Vagina (tissue), 2 donors: ENCODE measurements around the gene ABLIM1.

Experiments used
- CTCF ChIP-seq, 3 experiments: fragments of 450-650 bp in 2 of 3; fragments of 200-600 bp in 1 of 3; sonication (generic) in 1 of 3; IDR thresholded peaks; one replicate each; pipeline ENCODE4 v1.5.1; 2017 to 2019; ENCODE audit warnings: antibody characterized with exemption in 3 of 3, mild to moderate bottlenecking in 2 of 3, moderate library complexity in 2 of 3
- POLR2A ChIP-seq, 2 donors: fragments of 450-650 bp; IDR thresholded peaks; one replicate each; pipeline ENCODE4 v1.6.1; 2017; ENCODE audit warnings: antibody characterized with exemption in 2 of 2, mild to moderate bottlenecking in 2 of 2, moderate library complexity in 2 of 2

- TF ChIP-seq POLR2A (IDR thresholded peaks at IDR 0.05) (no peak), CTCF (IDR thresholded peaks at IDR 0.05) (no peak)
Measured at GRCh38 chr10:114679552-114679951, 21.5 kb upstream of the ABLIM1 start.
